Activated naive CD4-positive, alpha-beta T cell treated with anti-CD3 and anti-CD28 coated beads, Interleukin-2, amount 10 ng/mL, durations not matched to agents 7 days and 5 days (primary cell): ENCODE measurements around the gene SNX10.

Source experiments
- CTCF ChIA-PET: fragments of 350-600 bp; sonication (Branson Sonifier 250); formaldehyde crosslinking; loops from one replicate; lab custom pipeline; 2021; ENCODE audit warnings: antibody characterized with exemption; lab: Charles Lee
- DNase-seq: peaks from one replicate; pipeline ENCODE4 v3.0.0-alpha.2; 2020
- H3K27ac Mint-ChIP-seq: one replicate; pipeline ENCODE4 v1.8.0; 2021; ENCODE audit warnings: mild to moderate bottlenecking, moderate library complexity, mixed read lengths
- H3K27me3 Mint-ChIP-seq: one replicate; pipeline ENCODE4 v1.8.0; 2021; ENCODE audit warnings: mild to moderate bottlenecking, mixed read lengths
- H3K36me3 Mint-ChIP-seq: one replicate; pipeline ENCODE4 v1.8.0; 2021; ENCODE audit warnings: mixed read lengths
- H3K4me1 Mint-ChIP-seq: one replicate; pipeline ENCODE4 v1.8.0; 2021; ENCODE audit warnings: mixed read lengths
- H3K4me3 Mint-ChIP-seq: one replicate; pipeline ENCODE4 v1.8.0; 2021; ENCODE audit warnings: mild to moderate bottlenecking, moderate library complexity, mixed read lengths
- H3K9me3 Mint-ChIP-seq: one replicate; pipeline ENCODE4 v1.8.0; 2021; ENCODE audit warnings: mixed read lengths

The SNX10 gene

DNA sequence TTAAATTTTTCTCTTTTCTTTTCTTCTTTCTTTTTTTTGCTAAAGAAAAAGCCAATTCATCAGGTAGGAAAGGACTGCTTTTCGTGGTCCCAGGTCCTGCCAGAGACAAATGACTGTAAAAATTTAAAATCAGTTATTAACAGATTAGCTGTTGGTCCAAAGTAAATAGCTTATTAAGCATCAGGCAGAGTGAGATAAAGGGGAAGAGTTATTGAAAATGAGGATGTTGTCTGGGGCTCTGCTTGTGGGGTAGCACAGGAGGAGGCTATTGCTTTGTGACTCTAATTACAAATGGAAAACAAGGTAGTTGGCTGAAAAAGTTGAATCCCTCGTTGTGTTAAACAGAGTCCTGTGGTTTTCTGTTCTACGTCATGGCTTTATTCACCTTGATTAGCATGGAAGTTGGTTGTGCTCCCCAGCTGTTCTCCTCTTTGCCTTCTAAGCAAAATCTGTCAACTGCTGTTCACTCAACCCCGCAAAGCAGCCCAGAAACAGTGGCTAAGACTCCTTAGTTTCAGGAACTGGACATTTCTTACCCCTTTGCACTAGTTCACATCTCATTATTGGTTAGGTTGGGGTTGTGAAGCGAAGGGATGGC is 128.9 kb downstream of the SNX10 start:
- Mint-ChIP-seq H3K4me1 (no peaks in the 10 kb centered on the region), H3K4me3 (no peak overlapping the region), H3K27me3 (peaks cover 11% of the 10 kb centered on the region), H3K36me3 (no peaks in the 10 kb centered on the region), H3K9me3 (no peaks in the 10 kb centered on the region), H3K27ac (no peak overlapping the region)
- no peak for DNase-seq
- CTCF ChIA-PET: no interaction called here

DNA sequence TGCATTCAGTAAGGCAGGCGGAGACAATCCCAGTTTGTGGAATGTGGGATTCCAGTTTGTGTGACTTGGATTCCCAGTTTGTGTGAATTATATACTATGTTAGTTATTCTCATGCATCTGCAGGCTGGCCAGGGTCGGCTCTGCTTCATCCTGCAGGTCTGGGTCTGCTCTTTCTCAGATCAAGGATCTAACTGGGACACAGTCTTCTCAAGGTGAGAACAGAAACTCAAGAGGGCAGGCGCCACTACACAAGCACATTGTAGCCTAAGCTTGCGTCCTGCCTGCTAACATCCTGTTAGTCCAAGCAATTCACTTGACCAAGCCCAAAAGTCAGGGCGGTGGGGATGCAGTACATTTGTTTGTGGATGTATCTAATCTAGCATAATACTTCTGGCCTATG is 131.1 kb downstream of the SNX10 start:
- CTCF ChIA-PET: no interaction called here
- H3K9me3 Mint-ChIP-seq: no peaks in the 10 kb centered on the region
- H3K27ac Mint-ChIP-seq: no peak overlapping the region

DNA sequence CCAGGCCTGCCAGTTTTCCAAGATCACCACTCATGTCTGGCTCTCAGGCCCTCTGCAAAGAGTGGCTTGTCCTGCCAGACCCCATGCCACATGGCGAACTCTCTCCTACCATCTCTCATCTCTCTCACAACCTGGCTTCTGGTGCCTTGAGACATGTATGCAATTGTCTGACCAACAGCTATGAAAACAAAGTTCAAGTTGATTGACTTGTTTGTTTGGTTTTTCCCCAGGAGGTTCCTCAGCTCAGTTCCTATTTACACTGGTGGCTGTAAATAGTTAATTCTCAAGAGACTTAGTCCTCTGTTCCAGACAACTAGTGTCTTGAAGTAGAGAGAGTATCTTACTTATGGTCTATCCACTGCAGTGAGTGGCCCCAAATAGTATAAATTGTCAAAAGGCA is 131.8 kb downstream of the SNX10 start:
- no peak overlapping the region for H3K27ac Mint-ChIP-seq
- CTCF ChIA-PET: no interaction called here
- DNase-seq: no peak
- no peaks in the 10 kb centered on the region for H3K9me3 Mint-ChIP-seq
- H3K4me1 Mint-ChIP-seq: no peaks in the 10 kb centered on the region
- peaks cover 14% of the 10 kb centered on the region for H3K27me3 Mint-ChIP-seq
- no peaks in the 10 kb centered on the region for H3K36me3 Mint-ChIP-seq
- H3K4me3 Mint-ChIP-seq: no peak overlapping the region

More for the DNA sequence above, 131.1 kb downstream of the SNX10 start:
- Mint-ChIP-seq H3K27me3 (peaks cover 20% of the 10 kb centered on the region), H3K4me3 (no peak overlapping the region), H3K4me1 (no peaks in the 10 kb centered on the region), H3K36me3 (no peaks in the 10 kb centered on the region)
- no peak for DNase-seq
